ENCODE measurements around the gene C9orf85. TPM values are rescaled to one million over a fixed set of nuclear protein-coding genes. Genes with fewer than 3 reads are reported as not detected.

Gene C9orf85
- total and polyA plus RNA-seq, 10 of the 15 experiments (the other 5 are each of a cell fraction or from before 2014, with no cell fraction given), result 9.1 to 22.6 (median 16.4) TPM

- TF ChIP-seq GABPA (IDR thresholded peaks at IDR 0.05; ENCODE audit: low read depth) (no peak), HDGF (IDR thresholded peaks at IDR 0.05) (no peak), ZBTB33 (IDR thresholded peaks at IDR 0.05) (no peak)
Measured at GRCh38 chr9:71921190-71921814, 9.9 kb downstream of the C9orf85 start (continued).

GRCh38 chr9:71924576-71924975 is 13.1 kb downstream of the C9orf85 start:
- no peak overlapping the region for H3K4me2 ChIP-seq (ENCODE audit: control insufficient read depth, insufficient read depth)
- ATAC-seq, result no peak
- POLR2A ChIA-PET, result interaction anchor here (0.6 to 1.0 kb wide), 2 partner anchors 9 to 1350 kb away, joined by 3 to 4 read pairs; no protein-coding TSS in a partner anchor
- in situ Hi-C loops (cut with MboI), result loop anchor here (25.0 kb wide), 2 partner anchors 1512 to 1662 kb away; partner anchors contain the start of genes KLF9 and SMC5
- no peaks in the 10 kb centered on the region for H3K36me3 ChIP-seq (ENCODE audit: control insufficient read depth in 2 of 2, insufficient read depth in 2 of 2, low read length in 1 of 2)
- no TSS peak for BruUV-seq (replicated peaks)
- RAD21 ChIA-PET (ENCODE audit: unreplicated experiment), result no interaction called here
- no peak overlapping the region for H3K4me3 ChIP-seq
- FAIRE-seq, result no peak
- H2AFZ ChIP-seq (ENCODE audit: control insufficient read depth, low read depth, low read length), result no peak overlapping the region
- no peak overlapping the region for H3K27ac ChIP-seq (ENCODE audit: control insufficient read depth, insufficient read depth)
- no peaks in the 10 kb centered on the region for H3K4me1 ChIP-seq (ENCODE audit: control insufficient read depth, insufficient read depth, low read length)
- intact Hi-C loops (cut with micrococcal nuclease; ENCODE audit: unreplicated experiment), result no loop called here
- CTCF ChIA-PET, result interaction anchor here (0.6 to 1.7 kb wide), 3 partner anchors 11 to 71 kb away, joined by 3 to 7 read pairs (median 3); partner anchors contain the start of genes ABHD17B and C9orf85
- H3K9me3 ChIP-seq (replicated peaks; ENCODE audit: control insufficient read depth, insufficient read depth, low read length), result peaks cover 2% of the 10 kb centered on the region; the same call in 2 of the 3 replicates
- no peaks in the 10 kb centered on the region for H3K27me3 ChIP-seq (replicated peaks in 1 of 2; ENCODE audit: control insufficient read depth in 2 of 2, insufficient read depth in 2 of 2, low read length in 1 of 2)
- DNase-seq (ENCODE audit: low read depth, low spot score), result no peak
- SMC1A ChIA-PET (ENCODE audit: uncharacterized antibody, unreplicated experiment), result interaction anchor here (9.9 kb wide), 1 partner anchor 10 kb away, joined by 77 read pairs; the partner anchor contains the start of genes ABHD17B and C9orf85
- no peaks in the 10 kb centered on the region for H4K20me1 ChIP-seq (ENCODE audit: control insufficient read depth, insufficient read depth)
- H3K79me2 ChIP-seq (ENCODE audit: control insufficient read depth, insufficient read depth, low read length), result peaks cover 9% of the 10 kb centered on the region
- H3K9ac ChIP-seq (ENCODE audit: control insufficient read depth, insufficient read depth, low read length), result no peak overlapping the region
- no peak for TF ChIP-seq POLR2A (IDR thresholded peaks at IDR 0.05; ENCODE audit: low read depth, low read length)
- TF ChIP-seq POU2F2 (IDR thresholded peaks at IDR 0.05; ENCODE audit: borderline replicate concordance, low read depth, low read length), result no peak
- no peak for TF ChIP-seq E2F4 (IDR thresholded peaks at IDR 0.05; ENCODE audit: low read depth, low read length)
- TF ChIP-seq RB1 (IDR thresholded peaks at IDR 0.05; ENCODE audit: borderline replicate concordance), result no peak
- TF ChIP-seq PML (IDR thresholded peaks at IDR 0.05; ENCODE audit: low read length), result no peak
- no peak for TF ChIP-seq IRF5 (IDR thresholded peaks at IDR 0.05; ENCODE audit: borderline replicate concordance)
- TF ChIP-seq USF2 (IDR thresholded peaks at IDR 0.05; ENCODE audit: borderline replicate concordance, low read depth, low read length), result no peak
- no peak for TF ChIP-seq FOS (IDR thresholded peaks at IDR 0.05; ENCODE audit: borderline replicate concordance, extremely low read depth, insufficient read length)
- TF ChIP-seq BRCA1 (IDR thresholded peaks at IDR 0.05; ENCODE audit: low read depth, low read length), result no peak
- no peak for TF ChIP-seq ZZZ3 (IDR thresholded peaks at IDR 0.05; ENCODE audit: control insufficient read depth, insufficient read length, low read depth)
- no peak for TF ChIP-seq TCF7 (IDR thresholded peaks at IDR 0.05; ENCODE audit: borderline replicate concordance)
- TF ChIP-seq NFYB (IDR thresholded peaks at IDR 0.05; ENCODE audit: insufficient read depth, low read depth, low read length), result no peak
- TF ChIP-seq BHLHE40 (IDR thresholded peaks at IDR 0.05; ENCODE audit: borderline replicate concordance in 1 of 2, low read depth in 2 of 2, low read length in 1 of 2), result no peak
- TF ChIP-seq SP1 (IDR thresholded peaks at IDR 0.05; ENCODE audit: low read depth, low read length), result no peak
- no peak for TF ChIP-seq NBN (IDR thresholded peaks at IDR 0.05)
- TF ChIP-seq NFYA (IDR thresholded peaks at IDR 0.05; ENCODE audit: borderline replicate concordance, low read depth, low read length), result no peak
